Measurements from ENCODE around the gene CADPS2.

CADPS2 gene

GRCh38 chr7:122467661-122468449, 418.4 kb downstream of the CADPS2 start:
- in situ Hi-C loops (cut with MboI; ENCODE audit: low sequenced_read_pairs), result no loop called here

- in situ Hi-C loops (cut with MboI; ENCODE audit: low sequenced_read_pairs), result no loop called here
Observed at GRCh38 chr7:122465296-122465695, 421.0 kb downstream of the CADPS2 start.

- in situ Hi-C loops (cut with MboI; ENCODE audit: low sequenced_read_pairs), result no loop called here
Observed at GRCh38 chr7:122463631-122464030, 422.6 kb downstream of the CADPS2 start.

GRCh38 chr7:122460936-122461335, 425.3 kb downstream of the CADPS2 start:
- in situ Hi-C loops (cut with MboI; ENCODE audit: low sequenced_read_pairs), result no loop called here

GRCh38 chr7:122457969-122458368, 428.3 kb downstream of the CADPS2 start:
- in situ Hi-C loops (cut with MboI; ENCODE audit: low sequenced_read_pairs), result no loop called here

- in situ Hi-C loops (cut with MboI; ENCODE audit: low sequenced_read_pairs), result no loop called here
Observed at GRCh38 chr7:122457325-122457724, 428.9 kb downstream of the CADPS2 start.

- in situ Hi-C loops (cut with MboI; ENCODE audit: low sequenced_read_pairs), result no loop called here
Observed at GRCh38 chr7:122454776-122455507, 431.3 kb downstream of the CADPS2 start.

GRCh38 chr7:122453432-122453831, 432.8 kb downstream of the CADPS2 start:
- in situ Hi-C loops (cut with MboI; ENCODE audit: low sequenced_read_pairs), result no loop called here

- in situ Hi-C loops (cut with MboI; ENCODE audit: low sequenced_read_pairs), result no loop called here
Observed at GRCh38 chr7:122448893-122449589, 437.2 kb downstream of the CADPS2 start.

- in situ Hi-C loops (cut with MboI; ENCODE audit: low sequenced_read_pairs), result no loop called here
Observed at GRCh38 chr7:122442929-122443328, 443.3 kb downstream of the CADPS2 start.

- in situ Hi-C loops (cut with MboI; ENCODE audit: low sequenced_read_pairs), result no loop called here
Observed at GRCh38 chr7:122438492-122438891, 447.8 kb downstream of the CADPS2 start.

- in situ Hi-C loops (cut with MboI; ENCODE audit: low sequenced_read_pairs), result no loop called here
Observed at GRCh38 chr7:122438006-122438405, 448.3 kb downstream of the CADPS2 start.

GRCh38 chr7:122433765-122434164, 452.5 kb downstream of the CADPS2 start:
- in situ Hi-C loops (cut with MboI; ENCODE audit: low sequenced_read_pairs), result no loop called here

- in situ Hi-C loops (cut with MboI; ENCODE audit: low sequenced_read_pairs), result no loop called here
Observed at GRCh38 chr7:122430710-122431109, 455.6 kb downstream of the CADPS2 start.

GRCh38 chr7:122429926-122430325, 456.3 kb downstream of the CADPS2 start:
- in situ Hi-C loops (cut with MboI; ENCODE audit: low sequenced_read_pairs), result no loop called here

- in situ Hi-C loops (cut with MboI; ENCODE audit: low sequenced_read_pairs), result no loop called here
Observed at GRCh38 chr7:122425731-122426130, 460.5 kb downstream of the CADPS2 start.

- in situ Hi-C loops (cut with MboI; ENCODE audit: low sequenced_read_pairs), result no loop called here
Observed at GRCh38 chr7:122423591-122423990, 462.7 kb downstream of the CADPS2 start.

- in situ Hi-C loops (cut with MboI; ENCODE audit: low sequenced_read_pairs), result no loop called here
Observed at GRCh38 chr7:122416336-122416735, 469.9 kb downstream of the CADPS2 start.

GRCh38 chr7:122415510-122415909, 470.8 kb downstream of the CADPS2 start:
- in situ Hi-C loops (cut with MboI; ENCODE audit: low sequenced_read_pairs), result no loop called here

- in situ Hi-C loops (cut with MboI; ENCODE audit: low sequenced_read_pairs), result no loop called here
Observed at GRCh38 chr7:122413339-122413738, 472.9 kb downstream of the CADPS2 start.

- in situ Hi-C loops (cut with MboI; ENCODE audit: low sequenced_read_pairs), result no loop called here
Observed at GRCh38 chr7:122412883-122413282, 473.4 kb downstream of the CADPS2 start.

GRCh38 chr7:122412441-122412840, 473.8 kb downstream of the CADPS2 start:
- in situ Hi-C loops (cut with MboI; ENCODE audit: low sequenced_read_pairs), result no loop called here

Measured in HL-60/S4 treated with retinoic acid at 250 ng/mL for 4 days and 3 days (cell line).